ENCODE data around the gene TEN1. TPM values are rescaled to one million over a fixed set of nuclear protein-coding genes. Genes with fewer than 3 reads are reported as not detected.

Gene TEN1
- total and polyA plus RNA-seq, 9 of the 15 experiments (the other 6 are each of a cell fraction or from before 2014, with no cell fraction given): 1.3 to 25.7 (median 10.1) TPM

GRCh38 chr17:76014100-76014924 lies 35.3 kb downstream of the TEN1 start (continued):
- TF ChIP-seq BHLHE40 (IDR thresholded peaks at IDR 0.05; ENCODE audit: low read length) (peak; percentile 28; the same call in 1 of the 2 replicates), BRD9 (IDR thresholded peaks at IDR 0.05; ENCODE audit: low read depth, partially characterized antibody) (no peak), SNIP1 (IDR thresholded peaks at IDR 0.05; ENCODE audit: low read depth) (no peak), SMC3 (conservative IDR thresholded peaks at IDR 0.05; ENCODE audit: insufficient read depth, low read depth, low read length) (peak; percentile 92), WHSC1 (IDR thresholded peaks at IDR 0.05; ENCODE audit: low read length) (no peak), HNRNPL (IDR thresholded peaks at IDR 0.05; ENCODE audit: low read depth, low read length) (no peak), ZNF217 (CRISPR knock-in tag; IDR thresholded peaks at IDR 0.05) (no peak), NEUROD1 (IDR thresholded peaks at IDR 0.05; ENCODE audit: borderline replicate concordance, low read depth, low read length, partially characterized antibody) (peak; percentile 31), NCOR1 (IDR thresholded peaks at IDR 0.05) (no peak), TFAP4 (CRISPR knock-in tag; IDR thresholded peaks at IDR 0.05; ENCODE audit: borderline replicate concordance) (peak; percentile 83; the same call in 1 of the 2 replicates), MAX (CRISPR knock-in tag; IDR thresholded peaks at IDR 0.05) (peak; percentile 36; the same call in 1 of the 2 replicates), ZFPM2 (CRISPR knock-in tag; IDR thresholded peaks at IDR 0.05) (no peak), PCBP2 (IDR thresholded peaks at IDR 0.05; ENCODE audit: low read depth, low read length, poor library complexity, severe bottlenecking) (no peak), EHMT2 (IDR thresholded peaks at IDR 0.05) (no peak), RBFOX2 (IDR thresholded peaks at IDR 0.05; ENCODE audit: low read depth, low read length) (no peak), KDM4B (IDR thresholded peaks at IDR 0.05; ENCODE audit: borderline replicate concordance in 2 of 2, low read depth in 1 of 2) (no peak)
- TF ChIP-seq, protein P1, sequence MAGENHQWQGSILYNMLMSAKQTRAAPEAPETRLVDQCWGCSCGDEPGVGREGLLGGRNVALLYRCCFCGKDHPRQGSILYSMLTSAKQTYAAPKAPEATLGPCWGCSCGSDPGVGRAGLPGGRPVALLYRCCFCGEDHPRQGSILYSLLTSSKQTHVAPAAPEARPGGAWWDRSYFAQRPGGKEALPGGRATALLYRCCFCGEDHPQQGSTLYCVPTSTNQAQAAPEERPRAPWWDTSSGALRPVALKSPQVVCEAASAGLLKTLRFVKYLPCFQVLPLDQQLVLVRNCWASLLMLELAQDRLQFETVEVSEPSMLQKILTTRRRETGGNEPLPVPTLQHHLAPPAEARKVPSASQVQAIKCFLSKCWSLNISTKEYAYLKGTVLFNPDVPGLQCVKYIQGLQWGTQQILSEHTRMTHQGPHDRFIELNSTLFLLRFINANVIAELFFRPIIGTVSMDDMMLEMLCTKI (IDR thresholded peaks at IDR 0.05; ENCODE audit: partially characterized antibody): no peak
- TF ChIP-seq, protein P2, sequence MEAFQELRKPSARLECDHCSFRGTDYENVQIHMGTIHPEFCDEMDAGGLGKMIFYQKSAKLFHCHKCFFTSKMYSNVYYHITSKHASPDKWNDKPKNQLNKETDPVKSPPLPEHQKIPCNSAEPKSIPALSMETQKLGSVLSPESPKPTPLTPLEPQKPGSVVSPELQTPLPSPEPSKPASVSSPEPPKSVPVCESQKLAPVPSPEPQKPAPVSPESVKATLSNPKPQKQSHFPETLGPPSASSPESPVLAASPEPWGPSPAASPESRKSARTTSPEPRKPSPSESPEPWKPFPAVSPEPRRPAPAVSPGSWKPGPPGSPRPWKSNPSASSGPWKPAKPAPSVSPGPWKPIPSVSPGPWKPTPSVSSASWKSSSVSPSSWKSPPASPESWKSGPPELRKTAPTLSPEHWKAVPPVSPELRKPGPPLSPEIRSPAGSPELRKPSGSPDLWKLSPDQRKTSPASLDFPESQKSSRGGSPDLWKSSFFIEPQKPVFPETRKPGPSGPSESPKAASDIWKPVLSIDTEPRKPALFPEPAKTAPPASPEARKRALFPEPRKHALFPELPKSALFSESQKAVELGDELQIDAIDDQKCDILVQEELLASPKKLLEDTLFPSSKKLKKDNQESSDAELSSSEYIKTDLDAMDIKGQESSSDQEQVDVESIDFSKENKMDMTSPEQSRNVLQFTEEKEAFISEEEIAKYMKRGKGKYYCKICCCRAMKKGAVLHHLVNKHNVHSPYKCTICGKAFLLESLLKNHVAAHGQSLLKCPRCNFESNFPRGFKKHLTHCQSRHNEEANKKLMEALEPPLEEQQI (IDR thresholded peaks at IDR 0.05): no peak
- TF ChIP-seq, protein P3, sequence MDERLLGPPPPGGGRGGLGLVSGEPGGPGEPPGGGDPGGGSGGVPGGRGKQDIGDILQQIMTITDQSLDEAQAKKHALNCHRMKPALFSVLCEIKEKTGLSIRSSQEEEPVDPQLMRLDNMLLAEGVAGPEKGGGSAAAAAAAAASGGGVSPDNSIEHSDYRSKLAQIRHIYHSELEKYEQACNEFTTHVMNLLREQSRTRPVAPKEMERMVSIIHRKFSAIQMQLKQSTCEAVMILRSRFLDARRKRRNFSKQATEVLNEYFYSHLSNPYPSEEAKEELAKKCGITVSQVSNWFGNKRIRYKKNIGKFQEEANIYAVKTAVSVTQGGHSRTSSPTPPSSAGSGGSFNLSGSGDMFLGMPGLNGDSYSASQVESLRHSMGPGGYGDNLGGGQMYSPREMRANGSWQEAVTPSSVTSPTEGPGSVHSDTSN (CRISPR knock-in tag; IDR thresholded peaks at IDR 0.05; ENCODE audit: low read depth): no peak
- TF ChIP-seq, protein P3 (tag; conservative IDR thresholded peaks at IDR 0.05; ENCODE audit: low read depth): no peak
